HepG2 (cell line): ENCODE measurements around the gene ATP1A2. TPM values are rescaled to one million over a fixed set of nuclear protein-coding genes. Genes with fewer than 3 reads are reported as not detected.

ENCODE experiments used
- ATAC-seq: fragments of 200-7000 bp; cut with Tn5 transposase; 3 replicates; pipeline ENCODE4 v1.9.1; 2020; ENCODE audit warnings: mild to moderate bottlenecking, moderate library complexity
- BruUV-seq: library from RNA; stranded (reverse); fragments of 400-500 nt; replicated peaks from 2 replicates; lab custom pipeline; 2021; lab: Mats Ljungman, UMichigan
- CTCF ChIA-PET: fragments of 300-600 bp; formaldehyde crosslinking; extraction: SDS; loops from one replicate; lab custom pipeline; 2021; ENCODE audit warnings: low total read pairs, inconsistent platforms, low intra/inter-chr PET ratio; lab: Yijun Ruan, JAX
- POLR2A ChIA-PET: fragments of 350-600 bp; sonication (Branson Sonifier 250); formaldehyde crosslinking; loops from one replicate; lab custom pipeline; 2020; ENCODE audit warnings: antibody characterized with exemption, inconsistent platforms; lab: Yijun Ruan, JAX
- DNase-seq: peaks from one replicate; pipeline ENCODE4 v3.0.0-alpha.2; 2015; ENCODE audit warnings: low spot score
- FAIRE-seq: peaks from 3 replicates; lab custom pipeline; 2011; peaks lifted over from hg19 to GRCh38; lab: Jason Lieb, UNC
- H2AFZ ChIP-seq: one replicate; pipeline ENCODE4 v1.6.1; 2011; ENCODE audit warnings: low read length, inconsistent platforms
- H3K27ac ChIP-seq: fragments of 300-600 bp; 3 replicates; pipeline ENCODE4 v1.8.0; 2011; ENCODE audit warnings: mixed run types, mild to moderate bottlenecking, mixed read lengths, low read length, inconsistent platforms; ENCODE audit not compliant: insufficient read depth; ENCODE audit errors: extremely low read length
- H3K27me3 ChIP-seq, 2 experiments: fragments of 200-600 bp in 1 of 2; 2 replicates in 1 of 2; 3 replicates in 1 of 2; pipeline versions ENCODE4 v1.6.0 to v1.8.0; 2011; ENCODE audit warnings: low read length in 2 of 2, mild to moderate bottlenecking in 2 of 2, moderate library complexity in 2 of 2, inconsistent platforms in 1 of 2; ENCODE audit not compliant: insufficient read depth in 2 of 2, control insufficient read depth in 1 of 2
- H3K36me3 ChIP-seq, 2 experiments: fragments of 200-600 bp in 1 of 2; replicated peaks in 1 of 2; 2 replicates in 1 of 2; 3 replicates in 1 of 2; pipeline versions ENCODE4 v1.5.1 to v1.8.0; 2011; ENCODE audit warnings: low read length in 2 of 2, inconsistent platforms in 1 of 2; ENCODE audit not compliant: insufficient read depth in 2 of 2, control insufficient read depth in 1 of 2
- H3K4me1 ChIP-seq: 2 replicates; pipeline ENCODE4 v1.5.1; 2012; ENCODE audit warnings: low read length, inconsistent platforms; ENCODE audit not compliant: insufficient read depth
- H3K4me2 ChIP-seq: 2 replicates; pipeline ENCODE4 v1.6.0; 2011; ENCODE audit warnings: low read depth, low read length, inconsistent platforms
- H3K4me3 ChIP-seq, 3 experiments: fragments of 200-600 bp in 1 of 3; sonication (generic), shearing (Covaris generic) in 1 of 3; replicated peaks in 1 of 3; 2 replicates each; pipeline ENCODE4 v1.5.1; 2011 to 2016; ENCODE audit warnings: low read length in 3 of 3, inconsistent platforms in 2 of 3, low read depth in 2 of 3, mild to moderate bottlenecking in 2 of 3, control low read depth in 1 of 3, mixed read lengths in 1 of 3; ENCODE audit not compliant: insufficient read depth in 1 of 3
- H3K79me2 ChIP-seq: one replicate; pipeline ENCODE4 v1.6.1; 2011; ENCODE audit warnings: low read length, inconsistent platforms; ENCODE audit not compliant: insufficient read depth
- H3K9ac ChIP-seq: 2 replicates; pipeline ENCODE4 v1.6.0; 2011; ENCODE audit warnings: mild to moderate bottlenecking, low read depth, low read length, inconsistent platforms; ENCODE audit not compliant: insufficient read depth
- H3K9me3 ChIP-seq: 2 replicates; pipeline ENCODE4 v1.5.1; 2012; ENCODE audit warnings: mild to moderate bottlenecking, low read length
- H4K20me1 ChIP-seq: 2 replicates; pipeline ENCODE4 v1.6.0; 2011; ENCODE audit warnings: inconsistent platforms, mild to moderate bottlenecking, low read length, moderate library complexity; ENCODE audit not compliant: insufficient read depth
- MAF1 ChIP-seq: sonication (generic); formaldehyde crosslinking; IDR thresholded peaks from 2 replicates; pipeline ENCODE4 v1.5.0; 2020; ENCODE audit warnings: missing genetic modification reagents, borderline replicate concordance
- YY1 ChIP-seq: IDR thresholded peaks from 2 replicates; pipeline ENCODE4 v1.6.1; 2011; ENCODE audit warnings: low read length, low read depth, moderate library complexity, mild to moderate bottlenecking; ENCODE audit not compliant: insufficient read depth, insufficient replicate concordance
- ZMYM2 ChIP-seq: sonication (generic); formaldehyde crosslinking; IDR thresholded peaks from 2 replicates; pipeline ENCODE4 v1.8.0; 2022; ENCODE audit warnings: mild to moderate bottlenecking, missing genetic modification reagents
- ZNF260 ChIP-seq: sonication (generic); formaldehyde crosslinking; IDR thresholded peaks from 2 replicates; pipeline ENCODE4 v1.4.0; 2020; ENCODE audit warnings: missing genetic modification reagents, low read depth, mild to moderate bottlenecking, borderline replicate concordance
- ZNF724P ChIP-seq: sonication (generic); formaldehyde crosslinking; IDR thresholded peaks from 2 replicates; pipeline ENCODE4 v1.8.0; 2022; ENCODE audit warnings: missing genetic modification reagents, borderline replicate concordance
- ZNF776 ChIP-seq: sonication (generic); formaldehyde crosslinking; IDR thresholded peaks from 2 replicates; pipeline ENCODE4 v1.4.0; 2020; ENCODE audit warnings: mild to moderate bottlenecking, missing genetic modification reagents
- WGBS: methylation state at CpG from one replicate; pipeline ENCODE4 v1.1.6; 2017; ENCODE audit warnings: low lambda C conversion rate; 5-methylcytosine and 5-hydroxymethylcytosine counted together
- in situ Hi-C: cut with HindIII; loops from 2 replicates; pipeline ENCODE4 v1.10.0; 2017; ENCODE audit warnings: low pct_unique_long_range_greater_than_20kb; ENCODE audit not compliant: extremely low pct_ligation_motif_present
- intact Hi-C: fragments of 100-400 bp; cut with micrococcal nuclease; formaldehyde crosslinking; loops from one replicate; pipeline ENCODE4 v1.10.0; 2022; ENCODE audit not compliant: unreplicated experiment
- polyA plus RNA-seq, 8 experiments: library from polyadenylated mRNA; depleted of rRNA in 3 of 8; stranded (reverse) in 7 of 8; unstranded in 1 of 8; fragments of >200 nt; fragmentation: Illumina TruSeq in 4 of 8; extraction: Trizol in 4 of 8; gene quantifications; 2 replicates each; pipeline versions ENCODE4 v1.2.1 to v1.2.3, GENCODE V29; 2011 to 2016; ENCODE audit warnings: low read depth in 4 of 8, missing spikeins in 1 of 8, mixed read lengths in 1 of 8; ENCODE audit not compliant: insufficient read depth in 1 of 8
- total RNA-seq, 5 experiments: library from RNA; depleted of rRNA; stranded (reverse); fragments of >200 nt; fragmentation: Illumina TruSeq; extraction: Trizol; gene quantifications; 2 replicates each; pipeline ENCODE4 v1.2.3, GENCODE V29; 2016; ENCODE audit warnings: low read depth in 1 of 5
- TF ChIP-seq, protein P1 (sequence below): sonication (generic); formaldehyde crosslinking; IDR thresholded peaks from 2 replicates; pipeline ENCODE4 v1.5.0; 2020; ENCODE audit warnings: missing genetic modification reagents, mild to moderate bottlenecking, borderline replicate concordance
- TF ChIP-seq, protein P2 (sequence below): sonication (generic); formaldehyde crosslinking; conservative IDR thresholded peaks from 2 replicates; pipeline ENCODE4 v1.5.0; 2020; ENCODE audit warnings: missing genetic modification reagents
- TF ChIP-seq, protein P3 (sequence below): sonication (generic); formaldehyde crosslinking; IDR thresholded peaks from 2 replicates; pipeline ENCODE4 v1.5.0; 2020; ENCODE audit warnings: mild to moderate bottlenecking, missing genetic modification reagents

Gene ATP1A2
- total and polyA plus RNA-seq, 2 of the 13 experiments (the other 11 are each of a cell fraction or from before 2014, with no cell fraction given) = 0.16 TPM; not detected in 1

DNA sequence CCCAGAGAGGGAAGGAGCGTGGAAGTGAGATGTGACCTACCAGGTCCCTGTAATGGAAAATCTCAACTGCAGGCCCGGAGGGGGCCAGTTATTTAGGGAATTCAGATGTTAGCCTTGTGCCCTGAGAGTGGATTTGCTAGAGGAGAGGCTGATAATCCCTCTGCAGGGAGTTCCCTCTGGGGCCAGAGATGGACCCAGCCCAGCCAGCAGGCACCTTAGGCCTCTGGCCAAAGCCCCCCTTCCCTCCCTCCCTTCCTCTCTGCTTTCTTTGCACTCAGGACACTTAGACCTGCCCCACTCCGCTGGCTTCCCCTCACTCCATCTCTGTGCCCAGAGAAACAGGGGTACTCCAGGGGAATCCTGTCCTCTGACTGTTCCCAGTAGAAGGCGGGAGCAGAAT lies 1.5 kb upstream of the ATP1A2 start:
- POLR2A ChIA-PET = no interaction called here
- intact Hi-C loops = no loop called here
- H3K4me1 ChIP-seq = peaks cover 84% of the 10 kb centered on the region
- H3K4me3 ChIP-seq = no peak overlapping the region
- H3K9me3 ChIP-seq = no peaks in the 10 kb centered on the region
- no peak overlapping the region for H2AFZ ChIP-seq
- WGBS = 58% methylated on average over 4 of the region's 4 CpGs
- TF ChIP-seq, protein P1, sequence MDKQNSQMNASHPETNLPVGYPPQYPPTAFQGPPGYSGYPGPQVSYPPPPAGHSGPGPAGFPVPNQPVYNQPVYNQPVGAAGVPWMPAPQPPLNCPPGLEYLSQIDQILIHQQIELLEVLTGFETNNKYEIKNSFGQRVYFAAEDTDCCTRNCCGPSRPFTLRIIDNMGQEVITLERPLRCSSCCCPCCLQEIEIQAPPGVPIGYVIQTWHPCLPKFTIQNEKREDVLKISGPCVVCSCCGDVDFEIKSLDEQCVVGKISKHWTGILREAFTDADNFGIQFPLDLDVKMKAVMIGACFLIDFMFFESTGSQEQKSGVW (CRISPR knock-in tag) = no peak
- no peak for TF ChIP-seq YY1
- TF ChIP-seq MAF1 = no peak
- BruUV-seq = no TSS peak
- no peak for DNase-seq
- H3K4me2 ChIP-seq = no peak overlapping the region
- no peak for ATAC-seq
- H3K79me2 ChIP-seq = no peaks in the 10 kb centered on the region
- no peak overlapping the region for H3K27ac ChIP-seq
- CTCF ChIA-PET = no interaction called here
- no peaks in the 10 kb centered on the region; a peak in 1 of 5 replicates for H3K27me3 ChIP-seq
- H3K36me3 ChIP-seq = no peaks in the 10 kb centered on the region
- no peak overlapping the region for H3K9ac ChIP-seq
- in situ Hi-C loops = no loop called here
- H4K20me1 ChIP-seq = no peaks in the 10 kb centered on the region
- no peak for FAIRE-seq

DNA sequence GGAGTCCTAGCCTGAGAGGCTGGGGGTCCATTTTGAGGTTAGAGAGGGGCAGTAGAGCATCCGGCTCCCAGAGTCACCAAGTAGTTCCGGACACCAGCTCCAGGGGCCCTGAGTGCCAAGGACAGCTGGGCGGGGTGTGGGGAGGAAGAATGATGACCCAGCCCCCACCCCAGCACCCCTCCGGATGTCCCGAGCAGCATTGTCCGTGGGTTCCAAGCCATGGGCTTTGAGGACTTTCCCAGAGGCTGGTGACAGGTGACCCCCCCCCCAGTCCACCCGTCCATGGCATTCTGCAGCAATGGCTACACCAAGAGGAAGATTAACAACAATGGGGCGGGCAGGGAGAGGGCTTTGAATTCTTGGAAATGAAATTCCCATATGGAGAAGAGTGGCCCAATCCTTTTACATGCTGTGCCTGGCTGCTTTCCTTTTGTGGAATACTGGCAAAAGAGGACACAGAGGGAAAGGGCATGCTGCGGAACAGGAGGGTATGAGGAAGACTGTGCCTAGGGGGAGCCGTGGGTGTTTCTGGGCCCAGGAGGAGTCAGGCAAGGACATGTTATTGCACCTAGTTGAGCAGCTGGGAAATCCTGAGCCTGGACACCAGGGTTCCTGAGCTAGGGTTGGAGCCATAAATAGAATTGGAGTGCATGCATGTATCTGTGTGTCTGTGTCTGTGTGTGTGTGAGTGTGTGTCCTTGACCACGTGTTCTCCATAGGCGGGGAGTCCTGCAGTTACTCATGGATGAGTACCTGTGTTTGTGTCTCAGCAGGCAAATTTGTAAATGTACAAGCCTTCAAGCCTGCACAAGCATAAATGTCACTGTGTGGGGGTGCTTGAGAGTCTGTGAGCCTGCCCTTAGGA lies 956 bp downstream of the ATP1A2 start:
- no peaks in the 10 kb centered on the region for H3K36me3 ChIP-seq
- no peaks in the 10 kb centered on the region for H3K79me2 ChIP-seq
- in situ Hi-C loops (no loop called here), intact Hi-C loops (no loop called here)
- no TSS peak for BruUV-seq
- POLR2A ChIA-PET = no interaction called here
- CTCF ChIA-PET = no interaction called here
- no peak overlapping the region; the same call in 1 of the 2 replicates for H3K4me2 ChIP-seq
- H4K20me1 ChIP-seq = no peaks in the 10 kb centered on the region
- no peak for FAIRE-seq
- no peaks in the 10 kb centered on the region for H3K9me3 ChIP-seq
- no peak overlapping the region for H3K27ac ChIP-seq
- peaks cover 68% of the 10 kb centered on the region for H3K4me1 ChIP-seq
- H3K4me3 ChIP-seq = no peak overlapping the region
- H3K9ac ChIP-seq = no peak overlapping the region
- WGBS = 41% methylated on average over 10 of the region's 12 CpGs
- no peak overlapping the region for H2AFZ ChIP-seq
- H3K27me3 ChIP-seq = no peaks in the 10 kb centered on the region; a peak in 2 of 5 replicates
- DNase-seq = no peak
- ATAC-seq = no peak
- no peak for TF ChIP-seq ZNF724P
- no peak for TF ChIP-seq ZNF776 (CRISPR knock-in tag)
- TF ChIP-seq, protein P2, sequence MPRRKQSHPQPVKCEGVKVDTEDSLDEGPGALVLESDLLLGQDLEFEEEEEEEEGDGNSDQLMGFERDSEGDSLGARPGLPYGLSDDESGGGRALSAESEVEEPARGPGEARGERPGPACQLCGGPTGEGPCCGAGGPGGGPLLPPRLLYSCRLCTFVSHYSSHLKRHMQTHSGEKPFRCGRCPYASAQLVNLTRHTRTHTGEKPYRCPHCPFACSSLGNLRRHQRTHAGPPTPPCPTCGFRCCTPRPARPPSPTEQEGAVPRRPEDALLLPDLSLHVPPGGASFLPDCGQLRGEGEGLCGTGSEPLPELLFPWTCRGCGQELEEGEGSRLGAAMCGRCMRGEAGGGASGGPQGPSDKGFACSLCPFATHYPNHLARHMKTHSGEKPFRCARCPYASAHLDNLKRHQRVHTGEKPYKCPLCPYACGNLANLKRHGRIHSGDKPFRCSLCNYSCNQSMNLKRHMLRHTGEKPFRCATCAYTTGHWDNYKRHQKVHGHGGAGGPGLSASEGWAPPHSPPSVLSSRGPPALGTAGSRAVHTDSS (CRISPR knock-in tag) = no peak
- TF ChIP-seq ZNF260 (CRISPR knock-in tag) = no peak
- no peak for TF ChIP-seq ZMYM2 (CRISPR knock-in tag)
- TF ChIP-seq, protein P3, sequence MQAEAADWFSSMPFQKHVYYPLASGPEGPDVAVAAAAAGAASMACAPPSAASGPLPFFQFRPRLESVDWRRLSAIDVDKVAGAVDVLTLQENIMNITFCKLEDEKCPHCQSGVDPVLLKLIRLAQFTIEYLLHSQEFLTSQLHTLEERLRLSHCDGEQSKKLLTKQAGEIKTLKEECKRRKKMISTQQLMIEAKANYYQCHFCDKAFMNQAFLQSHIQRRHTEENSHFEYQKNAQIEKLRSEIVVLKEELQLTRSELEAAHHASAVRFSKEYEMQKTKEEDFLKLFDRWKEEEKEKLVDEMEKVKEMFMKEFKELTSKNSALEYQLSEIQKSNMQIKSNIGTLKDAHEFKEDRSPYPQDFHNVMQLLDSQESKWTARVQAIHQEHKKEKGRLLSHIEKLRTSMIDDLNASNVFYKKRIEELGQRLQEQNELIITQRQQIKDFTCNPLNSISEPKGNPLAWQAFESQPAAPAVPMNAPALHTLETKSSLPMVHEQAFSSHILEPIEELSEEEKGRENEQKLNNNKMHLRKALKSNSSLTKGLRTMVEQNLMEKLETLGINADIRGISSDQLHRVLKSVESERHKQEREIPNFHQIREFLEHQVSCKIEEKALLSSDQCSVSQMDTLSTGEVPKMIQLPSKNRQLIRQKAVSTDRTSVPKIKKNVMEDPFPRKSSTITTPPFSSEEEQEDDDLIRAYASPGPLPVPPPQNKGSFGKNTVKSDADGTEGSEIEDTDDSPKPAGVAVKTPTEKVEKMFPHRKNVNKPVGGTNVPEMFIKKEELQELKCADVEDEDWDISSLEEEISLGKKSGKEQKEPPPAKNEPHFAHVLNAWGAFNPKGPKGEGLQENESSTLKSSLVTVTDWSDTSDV = no peak
